ENCODE measurements around the gene SRRM4.

- TF ChIP-seq POLR2A (IDR thresholded peaks at IDR 0.05; ENCODE audit: low read depth, low read length) (no peak), TAF1 (IDR thresholded peaks at IDR 0.05; ENCODE audit: borderline replicate concordance, low read depth, low read length) (no peak), POLR2AphosphoS5 (IDR thresholded peaks at IDR 0.05; ENCODE audit: low read depth, low read length) (no peak)
Measured at GRCh38 chr12:119176267-119177055, 195.1 kb downstream of the SRRM4 start.
